ENCODE results near the gene IFNG.

IFNG gene

DNA sequence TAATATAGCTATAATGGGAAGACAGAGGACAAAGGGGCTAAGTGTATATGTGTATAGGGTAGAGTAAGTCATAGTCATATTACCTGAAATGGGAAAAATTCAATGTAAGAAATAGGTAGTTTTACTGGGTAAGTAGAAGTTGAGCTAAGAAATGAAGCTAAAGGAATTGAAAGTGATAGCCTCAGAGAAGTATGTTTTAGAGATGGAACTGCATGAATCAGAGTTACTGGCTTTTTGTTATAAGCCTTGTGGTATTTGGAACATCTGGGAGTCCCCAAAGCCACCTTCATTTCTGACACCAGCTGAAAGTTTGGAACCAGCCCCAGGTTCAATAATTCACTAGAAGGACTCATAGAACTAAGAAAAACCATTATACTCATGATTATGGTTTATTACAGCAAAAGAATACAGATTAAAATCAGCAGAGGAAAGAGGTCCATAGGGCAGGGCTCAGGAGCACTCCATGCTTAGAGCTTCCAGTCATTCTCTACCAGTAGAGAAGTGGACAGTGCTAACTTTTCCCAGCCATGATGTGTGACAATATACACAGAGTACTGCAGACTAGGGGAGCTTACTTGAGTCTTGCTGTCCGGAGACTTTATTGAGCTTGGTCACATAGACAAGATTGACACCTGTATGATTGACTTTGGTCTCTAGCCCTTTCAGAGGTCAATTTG, 9.8 kb upstream of the IFNG start:
- in situ Hi-C loops (cut with MboI; ENCODE audit: low sequenced_read_pairs) = no loop called here

DNA sequence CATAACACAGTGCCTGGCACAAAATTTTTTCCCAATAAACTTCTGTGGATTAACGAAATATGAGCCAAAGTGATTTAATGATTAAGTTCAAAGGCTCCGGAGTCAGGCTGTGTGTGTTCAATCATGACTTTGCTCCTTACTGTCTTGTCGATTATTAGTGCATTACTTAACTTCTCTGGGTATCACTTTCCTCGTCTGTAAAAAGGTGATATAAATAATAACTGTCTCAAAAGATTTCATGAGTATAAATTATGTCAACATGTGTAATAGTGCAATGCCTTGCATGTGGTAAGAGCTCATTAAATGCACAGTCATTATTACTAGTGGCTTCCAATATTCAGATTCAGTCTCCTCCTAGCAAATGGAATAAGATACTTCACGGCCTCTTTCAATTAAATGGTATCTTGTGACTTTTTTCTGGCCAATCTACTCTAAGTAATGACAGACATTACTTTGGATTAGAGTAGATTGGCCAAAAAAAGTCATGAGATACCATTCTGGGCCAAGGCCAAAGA, 6.8 kb upstream of the IFNG start:
- in situ Hi-C loops (cut with MboI; ENCODE audit: low sequenced_read_pairs) = no loop called here

DNA sequence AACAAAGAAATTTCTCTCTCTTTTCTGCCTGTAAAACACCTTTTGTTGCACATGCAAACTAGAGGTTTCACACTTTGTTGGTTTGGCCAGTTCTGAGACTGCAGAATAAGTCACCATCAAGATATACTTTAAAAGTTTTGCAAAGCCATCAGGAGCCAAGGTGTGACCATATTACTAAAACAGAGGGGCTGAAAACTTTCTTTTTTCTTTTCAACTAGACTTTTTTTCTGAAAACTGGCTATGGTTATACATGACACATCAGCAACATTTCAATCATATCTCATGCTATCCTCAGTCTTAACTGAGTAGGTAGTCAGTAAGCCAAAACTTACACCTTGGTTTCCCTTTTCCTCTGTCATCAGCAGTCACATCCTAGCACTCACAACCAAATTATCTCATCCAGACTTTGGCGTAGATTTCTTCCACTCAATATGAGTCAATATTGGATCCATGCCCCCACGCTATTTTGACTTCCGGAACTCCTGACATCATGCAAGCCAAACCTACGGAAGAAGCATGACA, 4.1 kb upstream of the IFNG start:
- in situ Hi-C loops (cut with MboI; ENCODE audit: low sequenced_read_pairs) = no loop called here

DNA sequence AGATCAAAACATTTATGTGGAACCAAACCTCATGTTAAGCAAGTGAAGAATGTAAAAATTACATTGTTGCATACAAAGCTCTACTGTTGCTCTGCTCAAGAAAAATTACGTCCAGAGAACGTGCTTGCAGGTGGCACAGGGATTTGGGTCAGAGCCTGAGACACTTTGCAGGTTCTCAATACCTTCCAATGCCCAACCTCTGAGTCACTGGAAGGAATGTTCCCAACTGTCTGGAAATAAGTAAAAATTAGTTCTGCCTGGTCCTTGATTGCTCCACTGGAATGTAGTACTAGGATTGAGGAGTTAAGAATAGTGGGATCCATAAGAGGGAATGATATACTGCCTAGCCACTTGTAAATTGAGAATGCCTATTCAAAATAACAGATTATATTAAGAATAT, 2.8 kb upstream of the IFNG start:
- in situ Hi-C loops (cut with MboI; ENCODE audit: low sequenced_read_pairs) = no loop called here

DNA sequence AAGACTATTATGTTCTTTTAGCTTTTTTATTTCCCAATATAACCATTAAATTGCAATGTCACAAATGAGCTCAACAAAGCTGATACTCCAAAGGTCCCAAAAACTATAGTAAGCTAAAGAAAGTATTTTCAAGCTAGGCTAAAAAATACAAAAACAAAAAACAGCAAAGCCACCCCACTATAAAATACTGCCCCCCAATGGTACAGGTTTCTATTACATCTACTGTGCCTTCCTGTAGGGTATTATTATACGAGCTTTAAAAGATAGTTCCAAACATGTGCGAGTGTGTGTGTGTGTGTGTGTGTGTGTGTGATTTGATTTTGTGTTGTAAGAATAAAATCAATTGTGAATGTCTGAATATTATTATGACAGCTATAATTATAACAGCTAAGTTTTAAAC, 1.1 kb downstream of the IFNG start:
- in situ Hi-C loops (cut with MboI; ENCODE audit: low sequenced_read_pairs) = no loop called here

DNA sequence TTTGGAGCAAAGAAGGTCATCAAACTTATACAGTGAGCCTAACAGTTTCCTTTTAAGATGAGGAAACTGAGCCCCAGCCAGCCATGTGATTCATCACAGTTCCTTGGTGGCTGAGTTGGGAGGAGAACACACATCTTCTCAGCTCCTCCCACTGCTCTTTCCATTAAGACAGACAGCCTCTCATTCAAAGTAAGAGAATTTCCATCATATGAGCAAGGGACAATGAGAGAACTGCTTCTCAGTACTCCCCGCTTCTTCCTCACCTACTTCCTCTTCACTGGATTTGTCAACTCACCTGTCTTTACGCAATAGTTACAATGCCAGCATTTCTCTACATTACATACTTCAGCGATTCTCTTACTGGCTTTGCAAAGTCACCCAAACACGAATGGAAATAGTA, 2.2 kb downstream of the IFNG start:
- in situ Hi-C loops (cut with MboI; ENCODE audit: low sequenced_read_pairs) = no loop called here

DNA sequence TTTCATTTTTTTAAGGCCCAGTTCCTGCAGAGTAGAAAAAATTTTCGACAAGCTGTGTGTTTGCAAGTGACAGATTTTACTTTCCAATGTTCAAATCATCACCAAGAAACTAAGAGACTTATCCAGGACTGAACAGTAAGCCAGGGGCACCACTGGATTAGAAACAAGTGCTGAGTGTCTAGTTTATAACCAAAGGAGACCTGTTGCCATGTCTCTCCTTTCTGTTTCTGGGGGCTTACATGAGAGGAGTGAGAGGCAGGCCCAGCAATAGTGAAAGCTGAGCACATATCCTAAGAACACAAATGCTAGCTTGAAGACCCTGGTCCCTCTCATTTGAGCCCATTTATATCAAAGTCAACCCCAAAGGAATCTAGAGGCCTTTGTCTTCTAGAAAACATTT, 2.9 kb downstream of the IFNG start:
- in situ Hi-C loops (cut with MboI; ENCODE audit: low sequenced_read_pairs) = no loop called here

DNA sequence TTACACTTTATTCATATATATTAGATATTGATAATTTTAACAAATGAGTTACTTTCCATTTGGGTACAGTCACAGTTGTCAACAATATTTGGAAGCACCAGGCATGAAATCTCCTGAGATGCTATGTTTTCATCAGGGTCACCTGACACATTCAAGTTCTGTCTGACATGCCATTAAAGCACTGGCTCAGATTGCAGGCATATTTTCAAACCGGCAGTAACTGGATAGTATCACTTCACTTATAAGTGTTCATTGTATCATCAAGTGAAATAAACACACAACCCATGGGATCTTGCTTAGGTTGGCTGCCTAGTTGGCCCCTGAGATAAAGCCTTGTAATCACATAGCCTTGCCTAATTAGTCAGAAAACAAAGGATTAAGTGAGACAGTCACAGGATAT, 4.8 kb downstream of the IFNG start:
- in situ Hi-C loops (cut with MboI; ENCODE audit: low sequenced_read_pairs) = no loop called here

DNA sequence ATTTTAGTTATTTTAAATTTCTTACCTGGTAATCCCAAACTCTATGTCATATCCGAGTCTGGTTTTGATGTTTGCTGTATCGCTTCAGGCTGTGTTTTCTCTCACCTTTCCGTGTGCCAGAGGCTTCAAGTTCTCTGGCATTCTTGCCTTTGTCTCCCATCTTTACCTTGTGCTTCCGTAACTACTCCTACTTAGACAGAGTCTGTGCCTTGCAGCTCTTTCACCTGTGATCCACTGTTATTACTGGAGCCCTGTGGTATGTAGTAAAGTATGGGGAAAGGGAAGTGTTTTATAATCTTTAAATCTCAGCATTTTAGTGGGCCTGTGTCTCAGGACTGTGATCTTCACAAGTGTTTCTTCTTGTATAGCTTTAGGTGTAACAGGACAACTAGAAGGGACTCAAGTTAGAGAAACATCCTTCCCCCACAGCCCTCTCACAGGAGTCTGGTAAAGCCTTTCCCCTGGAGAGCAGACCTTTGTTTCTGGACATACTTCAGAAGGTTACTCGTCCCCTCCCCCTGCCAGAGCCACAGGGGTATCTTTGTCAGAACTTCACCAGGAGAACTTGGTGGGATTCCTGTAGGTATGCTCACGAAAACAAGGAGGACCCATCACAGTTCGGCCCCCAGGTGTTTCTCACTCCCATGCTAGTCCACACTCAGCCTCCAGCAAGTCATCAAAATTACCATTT, 11.1 kb downstream of the IFNG start:
- in situ Hi-C loops (cut with MboI; ENCODE audit: low sequenced_read_pairs) = no loop called here

DNA sequence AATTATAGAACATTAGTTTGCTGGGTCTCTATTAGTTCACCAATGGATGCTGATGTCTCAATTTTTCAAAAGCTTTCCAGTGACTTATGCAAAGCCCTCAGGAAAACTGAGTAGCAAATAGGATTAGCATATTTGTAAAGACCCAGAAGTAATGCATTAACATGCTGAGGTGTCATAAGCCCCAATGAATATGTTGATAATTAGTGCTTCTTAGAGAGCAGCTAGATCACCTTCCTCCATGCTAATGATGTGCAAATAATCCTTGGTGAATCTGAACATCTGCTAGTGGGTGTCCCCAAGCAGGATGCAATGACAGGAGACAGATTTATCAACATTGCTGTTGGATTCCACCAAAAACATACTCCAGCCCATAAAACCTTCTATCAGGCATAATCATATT, 19.0 kb downstream of the IFNG start:
- in situ Hi-C loops (cut with MboI; ENCODE audit: low sequenced_read_pairs) = no loop called here

DNA sequence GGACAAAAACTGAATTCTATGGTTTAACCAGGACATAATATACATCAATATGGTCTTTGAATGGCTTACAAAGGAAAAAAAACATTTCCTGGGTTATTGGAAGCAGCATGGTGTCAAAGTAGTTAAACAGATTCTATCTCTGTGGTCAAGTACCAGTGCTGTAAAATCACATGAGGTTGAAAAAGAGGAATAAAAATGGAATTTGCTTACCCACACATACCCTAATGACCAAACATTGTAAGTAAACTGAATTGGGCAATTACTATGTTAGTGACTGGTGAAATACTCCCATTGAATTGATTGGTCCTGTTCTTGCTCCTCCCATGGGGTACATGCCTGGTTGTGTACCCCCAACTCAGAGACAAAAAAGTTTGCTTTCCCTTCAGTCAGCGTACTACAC, 19.6 kb downstream of the IFNG start:
- in situ Hi-C loops (cut with MboI; ENCODE audit: low sequenced_read_pairs) = no loop called here

DNA sequence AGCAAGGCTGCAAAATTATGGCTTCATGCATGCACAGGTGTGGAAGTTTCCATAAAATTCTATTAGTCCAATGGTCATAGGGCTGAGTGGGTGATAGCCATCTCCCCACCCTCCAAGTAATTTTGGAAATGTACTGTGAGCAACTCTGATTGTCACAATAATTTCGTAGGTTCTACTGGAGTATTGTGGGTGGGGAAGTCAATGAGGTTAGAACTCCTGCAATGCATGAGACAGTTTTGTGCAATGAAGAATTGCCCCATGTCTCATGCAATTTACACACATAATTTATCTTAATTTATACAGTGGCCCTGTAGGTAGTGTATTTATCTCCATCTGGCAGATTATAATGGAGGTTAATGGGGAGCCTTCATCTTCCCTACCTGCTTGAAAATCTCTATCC, 20.5 kb downstream of the IFNG start:
- in situ Hi-C loops (cut with MboI; ENCODE audit: low sequenced_read_pairs) = no loop called here

DNA sequence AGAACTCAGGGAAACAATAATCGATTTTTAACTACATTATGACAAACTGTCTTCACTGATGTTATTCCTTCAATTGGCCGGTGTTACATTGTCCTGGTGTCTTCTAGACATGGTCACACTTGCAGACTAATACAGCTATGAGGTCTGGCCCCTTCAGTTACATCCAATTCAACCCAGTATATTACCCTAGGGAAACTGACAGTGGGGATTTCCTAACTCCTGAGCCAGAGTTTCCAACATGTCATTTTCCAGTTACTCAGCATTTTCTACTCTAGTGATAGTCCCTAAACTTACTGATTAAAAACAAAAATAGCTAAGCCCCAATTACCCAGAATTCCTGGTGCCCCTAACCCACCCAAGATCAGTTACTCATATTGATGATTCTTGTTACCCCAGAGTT, 21.1 kb downstream of the IFNG start:
- in situ Hi-C loops (cut with MboI; ENCODE audit: low sequenced_read_pairs) = no loop called here

DNA sequence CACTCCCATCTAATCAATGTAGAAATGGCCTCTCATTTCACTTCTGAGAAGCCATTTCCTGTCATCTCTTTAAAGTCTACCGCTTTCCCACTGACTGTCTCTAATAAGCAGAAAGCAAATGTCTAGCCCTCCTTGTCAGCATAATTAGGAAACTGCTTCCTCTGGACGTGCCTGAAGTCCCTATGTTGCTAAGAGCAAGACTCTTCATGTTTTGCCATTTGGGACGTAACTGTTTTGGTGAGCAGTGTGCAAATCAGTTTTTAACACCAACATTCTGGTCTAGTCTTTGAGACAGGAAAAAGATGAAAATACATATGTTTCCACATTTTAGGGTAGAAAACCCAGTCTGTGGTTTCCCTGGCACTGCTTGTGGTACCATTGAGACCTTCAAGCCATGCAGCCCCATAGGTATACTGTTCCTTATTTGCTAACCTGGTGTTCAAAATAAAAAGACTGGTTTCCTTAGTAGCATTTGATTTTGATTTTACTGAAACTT, 22.2 kb downstream of the IFNG start:
- in situ Hi-C loops (cut with MboI; ENCODE audit: low sequenced_read_pairs) = no loop called here

DNA sequence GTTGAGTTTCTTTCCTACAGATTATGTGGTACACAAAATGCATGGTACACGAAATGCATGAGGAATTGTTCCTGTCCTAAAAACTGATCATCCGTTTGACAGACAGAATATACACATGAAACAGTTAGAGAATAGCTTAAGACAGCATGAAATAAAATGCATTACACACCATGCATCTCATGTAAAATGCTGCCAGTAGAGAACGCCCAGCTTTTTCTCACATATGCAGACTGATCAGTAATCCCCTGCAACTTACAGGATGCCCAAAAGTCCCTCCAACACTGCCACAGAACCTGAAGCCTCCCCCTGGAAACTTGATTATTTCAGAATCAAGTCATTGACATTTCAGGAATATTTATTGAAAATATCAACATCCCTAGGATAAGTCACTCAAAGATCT, 24.0 kb downstream of the IFNG start:
- in situ Hi-C loops (cut with MboI; ENCODE audit: low sequenced_read_pairs) = no loop called here

DNA sequence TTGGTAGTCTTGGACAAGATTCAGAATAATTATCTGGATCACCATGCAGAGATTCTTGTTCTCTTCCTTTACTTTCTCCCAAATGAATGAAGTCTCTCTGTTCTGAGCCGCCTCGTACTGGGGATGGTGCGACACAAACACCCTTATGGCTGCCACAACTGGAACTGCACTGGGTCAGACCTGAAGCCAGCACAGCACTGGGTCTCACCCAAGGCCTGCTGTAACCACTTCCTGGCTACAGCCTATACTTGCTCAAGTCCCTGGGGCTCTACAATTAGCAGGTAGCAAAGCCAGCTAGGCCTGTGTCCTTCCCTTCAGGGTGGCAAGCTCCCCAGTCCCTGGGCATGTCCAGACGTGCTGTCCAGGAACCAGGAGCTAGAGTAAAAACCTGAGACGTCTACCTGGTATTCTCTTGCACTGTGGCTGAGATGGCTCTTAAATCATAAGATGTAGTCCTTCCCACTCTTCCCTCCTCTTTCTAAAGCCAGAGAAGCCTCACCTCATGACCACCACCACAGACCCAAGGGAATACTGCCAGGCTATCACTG, 27.6 kb downstream of the IFNG start:
- in situ Hi-C loops (cut with MboI; ENCODE audit: low sequenced_read_pairs) = no loop called here

DNA sequence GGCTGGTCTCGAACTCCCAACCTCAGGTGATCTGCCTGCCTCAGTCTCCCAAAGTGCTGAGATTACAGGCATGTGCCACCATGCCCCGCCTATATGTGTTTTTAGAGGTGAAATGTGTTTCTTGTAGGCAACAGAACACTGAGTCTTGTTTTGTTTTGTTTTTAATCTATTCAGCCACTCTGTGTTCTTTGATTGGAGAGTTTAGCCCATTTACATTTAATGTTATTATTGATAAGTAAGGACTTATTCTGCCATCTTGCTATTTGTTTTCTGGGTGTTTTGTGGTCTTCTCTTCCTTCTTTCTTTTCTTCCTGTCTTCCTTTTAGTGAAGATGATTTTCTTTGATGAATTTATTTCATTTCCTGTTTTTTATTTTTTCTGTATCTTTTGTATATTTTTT, 29.6 kb downstream of the IFNG start:
- in situ Hi-C loops (cut with MboI; ENCODE audit: low sequenced_read_pairs) = no loop called here

DNA sequence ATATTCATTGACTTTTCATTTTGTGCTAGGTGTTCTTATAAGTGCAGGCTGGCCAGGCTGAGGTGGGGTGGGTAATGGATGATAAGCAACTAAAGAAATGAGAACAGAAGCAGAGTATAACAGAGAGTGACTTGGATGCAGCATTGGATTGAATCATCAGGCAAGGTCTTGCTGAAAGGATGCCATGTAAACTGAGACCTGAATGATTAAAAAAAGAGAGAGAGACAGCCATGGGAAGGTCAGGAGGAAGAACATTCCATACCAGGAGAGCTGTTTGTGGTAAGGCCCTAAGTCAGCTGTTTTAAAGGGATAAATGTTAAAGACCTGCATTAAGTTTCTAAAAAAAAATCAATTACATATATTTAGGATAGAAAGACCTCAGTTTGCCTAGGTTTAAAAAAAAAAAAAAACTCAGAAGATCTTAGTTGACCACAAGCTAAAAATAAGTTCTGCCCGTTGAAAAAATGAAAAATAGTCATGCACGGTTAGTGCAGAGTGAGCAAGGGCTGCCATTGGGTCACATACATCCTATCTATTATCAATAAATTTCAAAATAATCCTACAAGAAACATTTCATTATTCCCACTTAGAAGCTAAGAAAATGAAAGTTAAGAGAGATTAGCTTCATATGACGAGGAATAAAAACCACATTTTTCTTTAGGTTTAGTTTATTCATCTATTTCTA, 37.2 kb downstream of the IFNG start:
- in situ Hi-C loops (cut with MboI; ENCODE audit: low sequenced_read_pairs) = no loop called here

DNA sequence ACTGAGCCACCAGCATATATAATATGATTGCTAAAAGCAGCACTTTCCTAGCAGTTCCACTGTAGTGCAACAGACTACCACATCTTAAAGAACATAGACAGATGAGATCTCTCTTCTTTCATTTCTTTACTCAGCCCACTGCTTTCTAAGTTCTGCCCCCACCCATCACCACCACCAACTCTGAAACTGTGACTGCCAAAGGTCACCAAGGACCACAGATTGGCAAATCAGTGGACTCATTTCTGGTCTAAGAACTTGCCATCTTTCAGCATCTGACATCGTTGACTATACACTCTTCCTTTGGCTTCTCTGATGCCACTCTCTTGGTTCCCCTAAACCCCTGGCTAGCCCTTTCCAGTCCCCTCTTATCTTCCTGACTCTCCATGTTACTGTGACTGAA, 38.4 kb downstream of the IFNG start:
- in situ Hi-C loops (cut with MboI; ENCODE audit: low sequenced_read_pairs) = no loop called here

DNA sequence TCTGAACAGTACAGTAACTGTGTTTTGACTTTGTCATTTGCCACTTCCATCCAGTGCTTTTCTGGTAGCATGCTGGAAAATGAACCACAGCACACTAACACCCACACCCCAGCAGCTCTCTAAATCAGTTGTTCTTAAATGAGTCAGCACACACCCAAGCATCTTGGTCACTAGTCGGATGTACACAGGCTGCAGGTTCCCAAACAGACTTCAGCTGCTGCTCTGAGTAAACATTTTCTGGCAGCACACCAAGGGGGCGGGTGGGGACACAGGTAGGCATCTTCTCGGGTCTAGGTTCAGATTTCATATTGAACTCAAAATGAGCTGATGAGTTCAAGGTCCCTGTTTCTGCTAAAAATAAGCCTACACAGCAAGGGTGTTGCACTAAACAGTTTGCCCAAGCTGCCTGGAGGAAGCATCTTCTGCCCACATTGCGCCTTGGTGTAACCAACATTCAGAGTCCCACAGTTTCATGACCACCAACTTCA, 39.8 kb downstream of the IFNG start:
- in situ Hi-C loops (cut with MboI; ENCODE audit: low sequenced_read_pairs) = no loop called here

DNA sequence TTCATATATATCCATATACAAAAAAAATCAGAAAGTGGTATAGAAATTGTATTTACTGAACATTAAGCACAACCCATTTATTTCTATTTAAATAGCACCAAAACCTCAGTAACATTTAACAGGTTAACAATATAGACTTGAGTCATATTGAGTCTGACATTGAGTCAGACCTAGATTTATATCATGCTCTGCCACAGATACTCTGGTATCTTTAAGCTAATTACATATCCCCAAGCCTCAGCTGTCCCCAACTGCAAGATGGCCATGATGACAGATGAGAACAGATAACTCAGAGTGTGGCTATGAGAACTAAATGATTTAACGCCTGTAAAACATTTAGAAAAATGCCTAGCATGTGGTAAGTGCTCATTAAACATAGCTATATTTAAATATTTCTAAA, 40.3 kb downstream of the IFNG start:
- in situ Hi-C loops (cut with MboI; ENCODE audit: low sequenced_read_pairs) = no loop called here
